IMR-90 (cell line): ENCODE results near the gene GGT5. TPM values are rescaled to one million over a fixed set of nuclear protein-coding genes. Genes with fewer than 3 reads are reported as not detected.

Experiments used
- ATAC-seq: fragments of 200-7000 bp; cut with Tn5 transposase; 2 replicates; pipeline ENCODE4 v1.9.1; 2020; ENCODE audit warnings: low read depth, mild to moderate bottlenecking, moderate library complexity
- BruUV-seq: library from RNA; stranded (reverse); fragments of 400-500 nt; replicated peaks from 2 replicates; lab custom pipeline; 2021; lab: Mats Ljungman, UMichigan
- CTCF ChIA-PET: fragments of 300-600 bp; formaldehyde crosslinking; extraction: SDS; loops from one replicate; lab custom pipeline; 2021; ENCODE audit warnings: antibody characterized with exemption; lab: Yijun Ruan, JAX
- POLR2A ChIA-PET: fragments of 300-600 bp; sonication (Branson Sonifier 250); formaldehyde crosslinking; loops from one replicate; lab custom pipeline; 2022; ENCODE audit warnings: antibody characterized with exemption; ENCODE audit not compliant: unreplicated experiment; lab: Charles Lee
- DNase-seq: peaks from one replicate; pipeline ENCODE4 v3.0.0; 2013
- H2AFZ ChIP-seq: replicated peaks from 2 replicates; pipeline ENCODE3; 2013; ENCODE audit warnings: low read length, mild to moderate bottlenecking; ENCODE audit not compliant: poor library complexity
- H2AK5ac ChIP-seq: 2 replicates; pipeline ENCODE4 v1.6.1; 2013; ENCODE audit warnings: low read depth, low read length, inconsistent platforms
- H2AK9ac ChIP-seq: replicated peaks from 2 replicates; pipeline ENCODE3; 2013; ENCODE audit warnings: mild to moderate bottlenecking, low read depth, low read length, moderate library complexity; ENCODE audit not compliant: poor library complexity
- H2BK120ac ChIP-seq: 2 replicates; pipeline ENCODE4 v1.6.1; 2013; ENCODE audit warnings: low read depth, low read length, inconsistent platforms
- H2BK15ac ChIP-seq: 3 replicates; pipeline ENCODE4 v1.6.1; 2013; ENCODE audit warnings: low read depth, low read length, inconsistent platforms
- H2BK20ac ChIP-seq: 2 replicates; pipeline ENCODE4 v1.6.1; 2013; ENCODE audit warnings: low read depth, mild to moderate bottlenecking, inconsistent platforms, low read length, moderate library complexity
- H2BK5ac ChIP-seq: 2 replicates; pipeline ENCODE4 v1.6.1; 2013; ENCODE audit warnings: mild to moderate bottlenecking, low read depth, low read length, inconsistent platforms; ENCODE audit not compliant: poor library complexity, severe bottlenecking
- H3K14ac ChIP-seq: replicated peaks from 2 replicates; pipeline ENCODE4 v1.6.1; 2013; ENCODE audit warnings: low read depth, low read length, inconsistent platforms
- H3K18ac ChIP-seq: 2 replicates; pipeline ENCODE4 v1.6.1; 2013; ENCODE audit warnings: low read depth, low read length, control low read depth
- H3K23ac ChIP-seq: 2 replicates; pipeline ENCODE4 v1.6.1; 2013; ENCODE audit warnings: low read depth, low read length, inconsistent platforms
- H3K27ac ChIP-seq: 2 replicates; pipeline ENCODE4 v1.5.1; 2013; ENCODE audit warnings: mild to moderate bottlenecking, control low read depth, low read length; ENCODE audit not compliant: insufficient read depth
- H3K27me3 ChIP-seq: 2 replicates; pipeline ENCODE4 v1.6.1; 2013; ENCODE audit warnings: low read length; ENCODE audit not compliant: control insufficient read depth, insufficient read depth
- H3K36me3 ChIP-seq: 2 replicates; pipeline ENCODE4 v1.6.1; 2013; ENCODE audit warnings: low read length, mixed read lengths; ENCODE audit not compliant: control insufficient read depth, insufficient read depth
- H3K4ac ChIP-seq: 2 replicates; pipeline ENCODE4 v1.6.1; 2013; ENCODE audit warnings: low read depth, low read length, inconsistent platforms
- H3K4me1 ChIP-seq: 2 replicates; pipeline ENCODE4 v1.6.1; 2013; ENCODE audit warnings: low read length, mixed read lengths; ENCODE audit not compliant: control insufficient read depth, insufficient read depth
- H3K4me2 ChIP-seq: 2 replicates; pipeline ENCODE4 v1.6.1; 2013; ENCODE audit warnings: low read depth, mild to moderate bottlenecking, control low read depth, low read length, moderate library complexity
- H3K4me3 ChIP-seq: 2 replicates; pipeline ENCODE4 v1.5.1; 2013; ENCODE audit warnings: low read depth, mild to moderate bottlenecking, control low read depth, low read length, moderate library complexity; ENCODE audit not compliant: insufficient read depth
- H3K56ac ChIP-seq: 2 replicates; pipeline ENCODE4 v1.6.1; 2013; ENCODE audit warnings: low read length, inconsistent platforms; ENCODE audit not compliant: insufficient read depth; ENCODE audit errors: extremely low read depth
- H3K79me1 ChIP-seq, 2 experiments: 2 replicates each; pipeline ENCODE4 v1.6.1; 2013; ENCODE audit warnings: low read length in 2 of 2, inconsistent platforms in 1 of 2, low read depth in 1 of 2
- H3K9ac ChIP-seq: 2 replicates; pipeline ENCODE4 v1.6.1; 2013; ENCODE audit warnings: low read depth, low read length, control low read depth
- H3K9me1 ChIP-seq: 2 replicates; pipeline ENCODE4 v1.6.1; 2013; ENCODE audit warnings: low read length, inconsistent platforms; ENCODE audit not compliant: insufficient read depth
- H3K9me3 ChIP-seq: 2 replicates; pipeline ENCODE4 v1.6.1; 2013; ENCODE audit warnings: low read length; ENCODE audit not compliant: control insufficient read depth, insufficient read depth
- H4K20me1 ChIP-seq: 2 replicates; pipeline ENCODE4 v1.6.1; 2013; ENCODE audit warnings: low read length, inconsistent platforms; ENCODE audit not compliant: insufficient read depth
- H4K5ac ChIP-seq: 2 replicates; pipeline ENCODE4 v1.6.1; 2013; ENCODE audit warnings: mild to moderate bottlenecking, low read depth, low read length, control low read depth
- H4K8ac ChIP-seq, 2 experiments: 2 replicates each; pipeline ENCODE4 v1.6.1; 2013; ENCODE audit warnings: low read depth in 2 of 2, low read length in 2 of 2, control low read depth in 1 of 2, inconsistent platforms in 1 of 2
- H4K91ac ChIP-seq: 2 replicates; pipeline ENCODE4 v1.6.1; 2013; ENCODE audit warnings: low read depth, low read length, inconsistent platforms; ENCODE audit not compliant: insufficient read depth
- FOS ChIP-seq: fragments of 150-350 bp; IDR thresholded peaks from 2 replicates; pipeline ENCODE4 v1.6.1; 2016; ENCODE audit warnings: low read depth, low read length
- MXI1 ChIP-seq: IDR thresholded peaks from 2 replicates; pipeline ENCODE4 v1.6.1; 2012; ENCODE audit warnings: low read depth, mild to moderate bottlenecking, low read length, moderate library complexity, borderline replicate concordance
- SMC3 ChIP-seq: fragments of 150-350 bp; IDR thresholded peaks from 2 replicates; pipeline ENCODE4 v1.6.1; 2016; ENCODE audit warnings: low read depth, mild to moderate bottlenecking, antibody characterized with exemption, low read length, moderate library complexity
- WGBS, 2 experiments: methylation state at CpG; one replicate each; pipeline versions ENCODE4 v1.1.5 to v1.1.7; 2013; ENCODE audit warnings: missing lambda C conversion rate in 2 of 2; ENCODE audit not compliant: insufficient read length in 1 of 2; ENCODE audit errors: extremely low coverage in 2 of 2; 5-methylcytosine and 5-hydroxymethylcytosine counted together
- dilution Hi-C: fragments of 300-500 bp; cut with HindIII; formaldehyde crosslinking; loops from one replicate; pipeline ENCODE4 v1.14.3; 2018; ENCODE audit warnings: low sequenced_read_pairs; ENCODE audit not compliant: unreplicated experiment
- in situ Hi-C: fragments of 300-500 bp; cut with MboI; formaldehyde crosslinking; loops from 3 replicates; pipeline ENCODE4 v1.14.3; 2019; ENCODE audit warnings: low sequenced_read_pairs, inconsistent platforms, mixed read lengths
- intact Hi-C: fragments of 100-400 bp; cut with micrococcal nuclease; formaldehyde crosslinking; loops from 2 replicates; pipeline ENCODE4 v1.10.0; 2022
- polyA plus RNA-seq, 3 experiments: library from polyadenylated mRNA; depleted of rRNA; stranded (reverse); fragments of >200 nt; gene quantifications; 2 replicates each; pipeline ENCODE4 v1.2.3, GENCODE V29; 2012; ENCODE audit warnings: low replicate concordance in 1 of 3
- total RNA-seq: library from RNA; depleted of rRNA; stranded (reverse); fragments of >200 nt; gene quantifications from 2 replicates; pipeline ENCODE4 v1.2.3, GENCODE V29; 2012
- TF ChIP-seq, protein P1 (sequence below): conservative IDR thresholded peaks from 2 replicates; pipeline ENCODE4 v1.5.1; 2012; ENCODE audit warnings: mild to moderate bottlenecking, low read depth, low read length, improper control_type of control experiment

Gene GGT5
- total and polyA plus RNA-seq, 2 of the 4 experiments (the other 2 are of a cell fraction), result 0.18 to 5.8 TPM

- in situ Hi-C loops, result no loop called here
- no peak overlapping the region for H2AK9ac ChIP-seq
- no peak overlapping the region for H3K56ac ChIP-seq
- no peak overlapping the region for H3K4me2 ChIP-seq
- H3K4me1 ChIP-seq, result no peaks in the 10 kb centered on the region
- H4K20me1 ChIP-seq, result no peaks in the 10 kb centered on the region
- no peak overlapping the region for H2AK5ac ChIP-seq
- WGBS, 2 experiments, result no CpG with 5 or more reads among the region's 3 CpGs
- no peak overlapping the region for H3K18ac ChIP-seq
- H3K27ac ChIP-seq, result no peak overlapping the region
- H2BK20ac ChIP-seq, result no peak overlapping the region
- CTCF ChIA-PET, result no interaction called here
- no TSS peak for BruUV-seq
- no peak overlapping the region for H3K4me3 ChIP-seq
- no peak overlapping the region for H2AFZ ChIP-seq
- H3K9me1 ChIP-seq, result no peaks in the 10 kb centered on the region
- no peak overlapping the region for H2BK15ac ChIP-seq
- no peaks in the 10 kb centered on the region for H3K27me3 ChIP-seq
- H3K9ac ChIP-seq, result no peak overlapping the region; the same call in 1 of the 2 replicates
- no peak for ATAC-seq
- no peaks in the 10 kb centered on the region for H3K79me1 ChIP-seq
- no peak overlapping the region for H4K8ac ChIP-seq
- TF ChIP-seq MXI1 (no peak), SMC3 (no peak), FOS (no peak)
- TF ChIP-seq, protein P1, sequence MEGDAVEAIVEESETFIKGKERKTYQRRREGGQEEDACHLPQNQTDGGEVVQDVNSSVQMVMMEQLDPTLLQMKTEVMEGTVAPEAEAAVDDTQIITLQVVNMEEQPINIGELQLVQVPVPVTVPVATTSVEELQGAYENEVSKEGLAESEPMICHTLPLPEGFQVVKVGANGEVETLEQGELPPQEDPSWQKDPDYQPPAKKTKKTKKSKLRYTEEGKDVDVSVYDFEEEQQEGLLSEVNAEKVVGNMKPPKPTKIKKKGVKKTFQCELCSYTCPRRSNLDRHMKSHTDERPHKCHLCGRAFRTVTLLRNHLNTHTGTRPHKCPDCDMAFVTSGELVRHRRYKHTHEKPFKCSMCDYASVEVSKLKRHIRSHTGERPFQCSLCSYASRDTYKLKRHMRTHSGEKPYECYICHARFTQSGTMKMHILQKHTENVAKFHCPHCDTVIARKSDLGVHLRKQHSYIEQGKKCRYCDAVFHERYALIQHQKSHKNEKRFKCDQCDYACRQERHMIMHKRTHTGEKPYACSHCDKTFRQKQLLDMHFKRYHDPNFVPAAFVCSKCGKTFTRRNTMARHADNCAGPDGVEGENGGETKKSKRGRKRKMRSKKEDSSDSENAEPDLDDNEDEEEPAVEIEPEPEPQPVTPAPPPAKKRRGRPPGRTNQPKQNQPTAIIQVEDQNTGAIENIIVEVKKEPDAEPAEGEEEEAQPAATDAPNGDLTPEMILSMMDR, result no peak
- H2BK120ac ChIP-seq, result no peak overlapping the region
- no peak overlapping the region for H2BK5ac ChIP-seq
- no peak overlapping the region for H3K4ac ChIP-seq
- H4K5ac ChIP-seq, result no peak overlapping the region
- POLR2A ChIA-PET, result no interaction called here
- H4K91ac ChIP-seq, result no peak overlapping the region
- no peak overlapping the region for H3K14ac ChIP-seq
- intact Hi-C loops, result no loop called here
- H3K9me3 ChIP-seq, result peaks cover 4% of the 10 kb centered on the region; the same call in 1 of the 2 replicates
- no peak for DNase-seq
- no peak overlapping the region for H3K23ac ChIP-seq
- H3K36me3 ChIP-seq, result no peaks in the 10 kb centered on the region
- dilution Hi-C loops, result no loop called here
Observed at GRCh38 chr22:24217384-24217783, 27.5 kb downstream of the GGT5 start.
